Activated CD4-positive, alpha-beta T cell treated with anti-CD3 and anti-CD28 coated beads for 1 hour (primary cell): ENCODE data around the gene GAB2.
"Not testable (repeated sequence)": the region's sequence is repeated elsewhere in the genome, so short reads cannot be mapped to it uniquely, and the experiment has no call there.

Experiments used
- DNase-seq: peaks from one replicate; pipeline ENCODE4 v3.0.0-alpha.2; 2020

GAB2 gene

DNA sequence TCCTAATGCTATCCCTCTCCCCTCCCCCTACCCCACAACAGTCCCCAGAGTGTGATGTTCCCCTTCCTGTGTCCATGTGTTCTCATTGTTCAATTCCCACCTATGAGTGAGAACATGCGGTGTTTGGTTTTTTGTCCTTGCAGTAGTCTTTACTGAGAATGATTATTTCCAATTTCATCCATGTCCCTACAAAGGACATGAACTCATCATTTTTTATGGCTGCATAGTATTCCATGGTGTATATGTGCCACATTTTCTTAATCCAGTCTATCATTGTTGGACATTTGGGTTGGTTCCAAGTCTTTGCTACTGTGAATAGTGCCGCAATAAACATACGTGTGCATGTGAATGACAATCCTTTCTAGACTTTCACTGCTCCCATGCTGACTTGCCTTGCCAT lies 241.8 kb downstream of the GAB2 start:
- DNase-seq, result not testable (repeated sequence)

DNA sequence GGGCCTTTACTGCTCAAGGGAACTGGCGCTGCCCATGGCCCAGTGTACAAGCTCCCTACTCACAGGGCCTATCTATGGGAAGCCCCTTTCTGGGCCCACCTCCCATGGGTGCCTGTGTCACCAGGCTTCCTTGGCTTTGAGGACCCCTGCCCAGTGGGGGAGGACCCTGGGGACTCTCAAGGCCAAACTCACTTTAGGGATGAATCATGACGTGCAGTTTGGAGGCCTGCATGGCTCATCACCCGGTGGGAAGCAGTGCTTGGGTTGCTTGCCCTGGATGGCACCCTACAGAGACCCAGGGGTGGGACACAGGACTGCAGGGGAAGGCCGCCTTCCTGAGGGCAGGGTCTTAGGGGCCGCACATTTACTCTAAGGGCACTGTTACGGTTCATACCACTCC lies 245.7 kb downstream of the GAB2 start:
- DNase-seq, result no peak

DNA sequence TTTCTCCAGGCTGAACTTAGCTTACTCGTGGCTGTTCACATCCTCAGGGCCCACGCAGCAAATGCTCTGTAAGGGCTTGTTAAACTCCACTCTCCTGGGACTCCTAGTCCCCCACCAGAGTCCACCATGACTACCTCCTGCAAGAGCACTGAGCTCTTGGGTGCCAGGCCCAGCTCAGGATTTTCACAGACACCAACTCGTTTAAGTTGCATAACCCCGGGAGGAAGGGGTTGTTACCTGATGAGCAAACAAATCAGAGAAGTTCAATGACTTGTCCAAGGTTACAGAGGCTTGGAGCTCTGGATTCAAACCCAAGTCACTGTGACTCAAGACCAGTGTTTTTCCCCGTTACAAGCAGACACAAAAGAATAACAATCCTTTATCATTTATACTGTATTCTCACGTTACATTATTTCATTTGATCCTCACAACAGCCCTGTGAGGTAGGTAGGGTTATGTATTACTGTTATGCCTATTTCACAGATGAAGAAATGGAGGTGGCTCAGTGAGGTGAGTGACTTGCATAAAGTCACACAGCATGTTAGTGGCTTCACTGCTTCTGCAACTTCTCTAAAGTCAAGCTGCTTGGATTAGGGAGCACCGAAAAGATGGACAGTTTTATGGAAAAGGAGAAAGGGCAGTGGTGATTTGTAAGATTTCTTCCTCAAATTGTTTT lies 246.6 kb downstream of the GAB2 start:
- DNase-seq, result no peak

DNA sequence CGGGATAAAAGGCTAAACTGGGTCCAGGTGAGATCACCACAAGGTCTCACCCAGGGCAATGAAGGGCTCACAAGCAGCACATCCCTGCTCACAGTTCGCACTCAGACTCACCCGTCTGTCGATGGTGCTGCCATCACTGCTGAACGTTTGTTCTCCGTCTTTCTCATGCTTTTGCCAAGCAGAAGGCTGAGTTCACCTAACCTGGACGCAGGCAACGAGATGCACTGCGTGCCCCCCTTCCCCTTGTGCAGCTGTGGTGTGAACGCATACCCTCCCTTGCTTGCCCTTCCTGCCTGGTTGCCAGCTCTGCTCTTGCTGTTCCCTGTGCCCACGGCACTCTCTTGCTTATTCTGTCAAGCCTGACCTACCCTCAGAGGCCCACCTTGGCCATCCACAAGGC lies 247.2 kb downstream of the GAB2 start:
- DNase-seq, result no peak

DNA sequence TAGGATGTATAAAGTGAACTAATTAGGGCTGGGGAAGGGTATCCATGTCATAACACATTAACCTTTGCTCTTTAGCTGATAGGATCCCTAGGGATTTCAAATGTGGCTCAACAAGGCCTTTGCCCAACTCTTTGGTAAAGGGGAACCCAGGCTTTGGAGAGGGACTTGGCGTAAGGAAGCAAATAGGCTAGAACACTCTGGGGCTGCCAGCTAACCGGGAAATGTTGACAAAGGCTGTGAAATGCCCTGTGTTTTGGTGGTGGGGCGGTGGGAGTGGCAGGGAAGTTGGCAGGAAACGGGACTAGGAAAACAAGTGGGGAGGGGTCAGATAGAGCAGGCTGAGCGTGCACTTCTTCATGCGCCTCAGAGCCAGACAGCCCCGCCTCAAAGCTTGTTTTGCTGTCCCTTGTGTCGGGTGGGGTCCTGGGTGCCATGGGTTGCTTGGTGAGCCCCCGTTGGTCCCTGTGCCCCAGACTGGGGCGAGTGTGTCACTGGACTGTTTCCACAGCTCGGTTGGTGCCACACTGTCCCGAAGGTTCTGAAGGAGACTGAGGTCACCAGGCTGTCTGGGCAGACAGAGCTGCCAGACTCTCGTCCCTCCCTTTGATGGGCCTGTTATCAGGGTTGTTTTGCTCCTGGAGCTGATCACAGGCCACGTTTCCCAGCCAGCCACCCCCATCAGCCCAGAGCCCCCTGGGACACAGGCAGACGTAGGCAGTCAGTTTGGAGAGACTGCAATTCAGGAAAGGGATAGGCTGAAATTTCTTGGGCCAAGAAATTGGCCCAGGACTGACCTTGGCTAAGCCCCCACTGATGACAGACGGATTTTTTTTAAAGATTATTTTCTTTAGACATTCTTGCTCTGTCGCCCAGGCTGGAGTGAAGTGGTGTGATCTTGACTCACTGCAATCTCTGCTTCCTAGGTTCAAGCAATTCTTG lies 248.8 kb downstream of the GAB2 start:
- DNase-seq, result no peak

DNA sequence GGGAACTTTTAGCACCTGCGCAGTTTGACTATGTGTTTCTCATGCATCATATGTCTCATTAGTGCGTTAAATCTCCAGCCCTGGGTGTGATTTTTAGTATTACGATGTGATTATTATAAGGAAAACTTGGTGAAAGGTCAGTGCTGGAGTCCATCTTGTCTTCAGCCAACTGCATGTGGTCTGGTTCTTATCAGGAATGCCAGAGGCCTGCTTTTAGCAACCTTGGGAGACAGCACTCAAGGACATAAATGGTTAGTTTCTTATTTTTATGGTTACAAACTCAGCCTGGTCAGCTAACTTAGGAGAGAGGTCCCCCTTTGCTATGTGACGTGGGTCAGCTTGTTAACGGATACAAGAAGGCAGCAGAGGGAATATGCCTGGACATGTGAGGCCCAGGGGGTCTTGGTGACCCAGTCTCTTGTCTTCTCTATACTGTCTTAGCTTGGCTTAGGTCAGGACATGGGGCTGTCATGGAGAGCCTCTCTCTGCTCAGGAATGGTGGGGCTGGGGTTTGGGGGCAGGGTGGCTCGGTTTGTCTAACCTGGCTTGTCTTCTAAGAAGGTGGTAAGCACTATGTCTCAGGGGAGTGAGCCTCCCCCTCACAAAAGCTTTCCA lies 250.7 kb downstream of the GAB2 start:
- DNase-seq, result no peak
